Trophoblast cell (in vitro differentiated cells and primary cell): ENCODE data around the gene GPBP1L1.

Experiments used
- DNase-seq, 2 donors: peaks; one replicate each; pipeline ENCODE4 v3.0.0-alpha.2; 2016
- H2AFZ ChIP-seq: 2 replicates; pipeline ENCODE4 v1.6.1; 2013; ENCODE audit warnings: low read length, moderate library complexity, mild to moderate bottlenecking; ENCODE audit not compliant: insufficient read depth, poor library complexity
- H2AK5ac ChIP-seq: 2 replicates; pipeline ENCODE4 v1.6.1; 2013; ENCODE audit warnings: mild to moderate bottlenecking, low read length
- H2BK120ac ChIP-seq: 2 replicates; pipeline ENCODE4 v1.6.1; 2013; ENCODE audit warnings: low read length, mild to moderate bottlenecking, moderate library complexity; ENCODE audit not compliant: insufficient read depth, poor library complexity
- H2BK12ac ChIP-seq: 2 replicates; pipeline ENCODE4 v1.6.1; 2013; ENCODE audit warnings: mild to moderate bottlenecking, low read length, moderate library complexity
- H2BK5ac ChIP-seq: 2 replicates; pipeline ENCODE4 v1.6.1; 2013; ENCODE audit warnings: low read length, low read depth, moderate library complexity, mild to moderate bottlenecking; ENCODE audit not compliant: poor library complexity
- H3K14ac ChIP-seq: 2 replicates; pipeline ENCODE4 v1.6.1; 2013; ENCODE audit warnings: mild to moderate bottlenecking, low read length
- H3K18ac ChIP-seq: 2 replicates; pipeline ENCODE4 v1.6.1; 2013; ENCODE audit warnings: mild to moderate bottlenecking, low read length
- H3K23ac ChIP-seq: 2 replicates; pipeline ENCODE4 v1.6.1; 2013; ENCODE audit warnings: low read length
- H3K27ac ChIP-seq: 2 replicates; pipeline ENCODE4 v1.5.1; 2013; ENCODE audit warnings: low read depth, mild to moderate bottlenecking, inconsistent platforms, low read length, moderate library complexity
- H3K27me3 ChIP-seq: 2 replicates; pipeline ENCODE4 v1.6.1; 2013; ENCODE audit warnings: inconsistent platforms, mild to moderate bottlenecking, low read length, moderate library complexity; ENCODE audit not compliant: insufficient read depth
- H3K36me3 ChIP-seq, 2 experiments: 1 replicate in 1 of 2; 2 replicates in 1 of 2; pipeline ENCODE4 v1.6.1; 2013; ENCODE audit warnings: low read length in 2 of 2, mild to moderate bottlenecking in 2 of 2, moderate library complexity in 1 of 2; ENCODE audit not compliant: insufficient read depth in 2 of 2, control insufficient read depth in 1 of 2
- H3K4ac ChIP-seq: 2 replicates; pipeline ENCODE4 v1.6.1; 2013; ENCODE audit warnings: low read depth, mild to moderate bottlenecking, low read length, moderate library complexity
- H3K4me1 ChIP-seq, 2 experiments: 1 replicate in 1 of 2; 2 replicates in 1 of 2; pipeline ENCODE4 v1.6.1; 2013; ENCODE audit warnings: low read length in 2 of 2, mild to moderate bottlenecking in 2 of 2, moderate library complexity in 1 of 2; ENCODE audit not compliant: insufficient read depth in 2 of 2, control insufficient read depth in 1 of 2
- H3K4me2 ChIP-seq: 2 replicates; pipeline ENCODE4 v1.6.1; 2013; ENCODE audit warnings: inconsistent platforms, mild to moderate bottlenecking, low read length, moderate library complexity
- H3K4me3 ChIP-seq: 2 replicates; pipeline ENCODE4 v1.5.1; 2013; ENCODE audit warnings: mild to moderate bottlenecking, low read depth, low read length, inconsistent platforms
- H3K79me1 ChIP-seq: one replicate; pipeline ENCODE4 v1.6.1; 2013; ENCODE audit warnings: low read length
- H3K79me2 ChIP-seq: 2 replicates; pipeline ENCODE4 v1.6.1; 2013; ENCODE audit warnings: low read length, mild to moderate bottlenecking; ENCODE audit not compliant: control insufficient read depth, insufficient read depth, poor library complexity
- H3K9ac ChIP-seq: 2 replicates; pipeline ENCODE4 v1.6.1; 2013; ENCODE audit warnings: mild to moderate bottlenecking, low read length
- H3K9me3 ChIP-seq: 2 replicates; pipeline ENCODE4 v1.6.1; 2013; ENCODE audit warnings: low read depth, mild to moderate bottlenecking, control low read depth, inconsistent platforms, low read length; ENCODE audit not compliant: insufficient read depth
- H4K12ac ChIP-seq: 2 replicates; pipeline ENCODE4 v1.6.1; 2013; ENCODE audit warnings: low read depth, mild to moderate bottlenecking, low read length, moderate library complexity
- H4K8ac ChIP-seq: 2 replicates; pipeline ENCODE4 v1.6.1; 2013; ENCODE audit warnings: low read depth, mild to moderate bottlenecking, low read length, moderate library complexity
- H4K91ac ChIP-seq: one replicate; pipeline ENCODE4 v1.6.1; 2013; ENCODE audit warnings: low read depth, mild to moderate bottlenecking, low read length, moderate library complexity
- WGBS: extraction: QIAGEN DNeasy Blood & Tissue Kit; methylation state at CpG from one replicate; pipeline ENCODE4 v1.1.7; 2013; ENCODE audit warnings: missing lambda C conversion rate; ENCODE audit not compliant: insufficient read length, insufficient coverage; ENCODE audit errors: extremely low coverage; 5-methylcytosine and 5-hydroxymethylcytosine counted together

Gene GPBP1L1

DNA sequence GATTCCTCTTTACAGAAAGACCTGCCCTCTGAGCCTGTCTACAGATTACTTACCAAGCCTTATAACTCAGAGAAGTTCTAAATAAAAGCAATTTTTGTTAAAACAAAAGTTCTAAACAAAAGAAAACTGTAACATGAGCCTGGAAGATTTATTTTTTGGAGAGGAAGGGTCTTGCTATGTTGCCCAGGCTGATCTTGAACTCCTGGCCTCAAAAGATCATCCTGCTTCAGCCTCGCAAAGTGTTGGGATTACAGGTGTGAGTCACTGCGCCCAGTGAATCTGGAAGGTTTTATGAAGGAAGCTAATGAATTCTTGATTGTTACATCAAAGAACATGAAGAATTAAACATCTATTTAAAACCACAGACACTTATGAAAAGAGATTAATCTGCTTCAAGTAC is 27.1 kb downstream of the GPBP1L1 start:
- H3K27ac ChIP-seq = no peak overlapping the region
- peaks cover 32 to 38% of the 10 kb centered on the region in 2 experiments for H3K36me3 ChIP-seq
- no peak overlapping the region for H2BK120ac ChIP-seq
- no peak overlapping the region for H2BK5ac ChIP-seq
- H3K4ac ChIP-seq = no peak overlapping the region
- H4K91ac ChIP-seq = no peak overlapping the region
- no peak overlapping the region for H3K4me2 ChIP-seq
- H3K79me2 ChIP-seq = peaks cover 4% of the 10 kb centered on the region
- no CpG with 5 or more reads among the region's 2 CpGs for WGBS
- H3K9ac ChIP-seq = no peak overlapping the region
- H2AFZ ChIP-seq = no peak overlapping the region
- H4K8ac ChIP-seq = no peak overlapping the region
- no peak overlapping the region for H3K4me3 ChIP-seq
- no peak overlapping the region for H2BK12ac ChIP-seq
- H2AK5ac ChIP-seq = no peak overlapping the region
- no peak overlapping the region for H3K18ac ChIP-seq
- H4K12ac ChIP-seq = no peak overlapping the region
- DNase-seq = no peak
- H3K9me3 ChIP-seq = no peaks in the 10 kb centered on the region
- no peaks in the 10 kb centered on the region for H3K27me3 ChIP-seq
- no peak overlapping the region for H3K14ac ChIP-seq
- no peak overlapping the region for H3K23ac ChIP-seq
- no peaks in the 10 kb centered on the region for H3K79me1 ChIP-seq
- H3K4me1 ChIP-seq = no peaks in the 10 kb centered on the region

DNA sequence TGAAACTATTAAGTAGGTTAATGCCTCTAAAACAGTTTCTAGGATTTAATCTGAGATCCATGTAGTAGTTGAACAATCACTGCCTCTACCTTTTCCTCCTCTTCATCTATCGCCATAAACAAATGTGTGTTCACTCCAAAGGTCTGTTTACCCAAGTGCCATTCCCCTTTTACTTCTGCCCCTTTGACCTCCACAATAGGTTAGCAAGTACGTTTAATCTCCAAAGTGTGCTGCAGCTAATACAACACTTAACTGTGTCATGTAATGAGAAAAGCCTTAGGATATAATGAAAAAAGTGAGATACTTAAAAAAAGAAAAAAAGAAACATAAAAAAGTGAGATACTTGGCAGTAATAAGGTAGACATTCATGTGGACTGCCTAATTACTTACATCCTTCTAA is 28.2 kb downstream of the GPBP1L1 start:
- Histone ChIP-seq H3K36me3 (peaks cover 37 to 45% of the 10 kb centered on the region in 2 experiments), H4K91ac (no peak overlapping the region), H3K4me3 (no peak overlapping the region), H2AFZ (no peak overlapping the region), H4K12ac (no peak overlapping the region), H3K79me2 (peaks cover 2% of the 10 kb centered on the region), H3K27me3 (no peaks in the 10 kb centered on the region), H3K9me3 (no peaks in the 10 kb centered on the region), H4K8ac (no peak overlapping the region), H3K4ac (no peak overlapping the region), H3K79me1 (no peaks in the 10 kb centered on the region), H3K4me2 (no peak overlapping the region), H3K18ac (no peak overlapping the region), H3K4me1 (no peaks in the 10 kb centered on the region), H3K27ac (no peak overlapping the region), H2AK5ac (no peak overlapping the region), H3K23ac (no peak overlapping the region), H2BK120ac (no peak overlapping the region), H2BK12ac (no peak overlapping the region), H2BK5ac (no peak overlapping the region), H3K14ac (no peak overlapping the region), H3K9ac (no peak overlapping the region)
- no CpG with 5 or more reads among the region's 2 CpGs for WGBS
- DNase-seq = no peak

DNA sequence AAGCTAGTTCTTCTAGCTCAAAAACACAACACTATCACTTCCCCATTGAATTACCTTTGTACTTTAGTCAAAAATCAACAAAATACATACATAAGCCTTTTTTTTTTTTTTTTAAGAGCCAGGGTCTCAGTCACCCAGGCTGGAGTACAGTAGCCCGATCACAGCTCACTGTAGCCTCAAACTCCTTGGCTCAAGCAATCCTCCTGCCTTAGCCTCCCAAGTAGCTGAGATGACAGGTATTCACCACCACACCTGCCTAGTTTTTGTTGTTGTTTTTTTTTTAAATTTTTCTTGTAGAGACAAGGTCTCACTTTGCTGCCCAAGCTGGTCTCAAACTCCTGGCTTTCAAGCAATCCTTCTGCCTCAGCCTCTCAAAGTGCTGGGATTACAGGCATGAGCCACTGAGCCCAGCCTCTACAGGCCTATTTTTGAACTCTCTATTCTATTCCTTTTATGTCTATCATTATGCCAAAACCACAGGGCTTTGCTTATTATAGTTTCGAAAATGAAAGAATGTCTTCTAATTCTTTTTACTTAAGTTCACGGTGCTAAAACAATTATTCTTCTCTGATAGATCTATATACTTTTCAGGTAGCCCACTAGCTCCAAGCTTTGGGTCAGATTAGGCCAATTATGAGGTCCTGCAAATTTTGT is 29.6 kb downstream of the GPBP1L1 start:
- Histone ChIP-seq H3K9me3 (no peaks in the 10 kb centered on the region), H2BK12ac (no peak overlapping the region), H3K14ac (no peak overlapping the region), H3K27ac (no peak overlapping the region), H2BK5ac (no peak overlapping the region), H3K18ac (no peak overlapping the region), H2BK120ac (no peak overlapping the region), H2AFZ (no peak overlapping the region), H3K36me3 (peaks cover 39 to 49% of the 10 kb centered on the region in 2 experiments), H2AK5ac (no peak overlapping the region), H4K8ac (no peak overlapping the region), H3K79me2 (no peaks in the 10 kb centered on the region), H3K4me2 (no peak overlapping the region), H3K4me3 (no peak overlapping the region), H3K79me1 (no peaks in the 10 kb centered on the region), H3K9ac (no peak overlapping the region), H3K23ac (no peak overlapping the region), H4K91ac (no peak overlapping the region), H4K12ac (no peak overlapping the region), H3K4me1 (no peaks in the 10 kb centered on the region), H3K27me3 (no peaks in the 10 kb centered on the region), H3K4ac (no peak overlapping the region)
- WGBS = no CpG with 5 or more reads among the region's 3 CpGs
- DNase-seq = no peak

DNA sequence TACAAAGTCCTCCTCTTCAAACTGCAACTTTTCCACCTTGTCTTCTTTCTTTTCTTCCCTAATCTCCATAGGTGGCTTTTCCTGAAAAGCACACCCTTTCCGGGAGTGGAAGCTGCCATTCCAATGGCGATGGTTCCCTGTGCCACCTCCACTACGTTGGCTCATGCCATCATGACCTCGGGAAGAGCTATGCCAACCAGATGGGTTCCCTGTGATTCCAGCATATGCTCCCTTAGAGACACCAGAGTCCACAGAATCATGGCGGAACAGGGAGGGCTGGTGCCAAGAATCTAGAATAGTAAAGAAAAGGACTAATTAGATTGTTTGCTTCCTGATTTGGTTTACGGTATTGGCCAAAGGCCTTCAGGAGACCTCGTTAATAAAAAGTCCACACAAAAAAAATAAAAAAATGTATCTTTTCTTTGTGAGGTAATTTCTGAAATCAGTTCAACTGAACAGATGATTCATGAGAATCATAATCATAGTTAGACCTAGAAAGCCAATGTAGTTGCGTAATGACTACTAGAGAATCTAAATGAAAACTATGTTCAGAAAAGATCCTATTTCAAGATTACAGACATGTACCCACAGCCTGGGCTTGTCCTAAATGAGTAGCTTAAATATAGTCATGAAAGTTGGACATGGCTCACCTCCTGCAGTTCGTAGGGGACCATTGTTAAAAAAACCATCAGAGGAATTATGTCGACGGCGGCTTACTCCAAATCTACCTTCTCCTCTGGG is 31.6 kb downstream of the GPBP1L1 start:
- Histone ChIP-seq H3K4ac (no peak overlapping the region), H3K9ac (no peak overlapping the region), H3K79me2 (no peaks in the 10 kb centered on the region), H2BK12ac (no peak overlapping the region), H3K23ac (no peak overlapping the region), H3K4me2 (no peak overlapping the region), H3K36me3 (peaks cover 42 to 54% of the 10 kb centered on the region in 2 experiments), H3K4me1 (no peaks in the 10 kb centered on the region), H4K91ac (no peak overlapping the region), H3K79me1 (no peaks in the 10 kb centered on the region), H3K9me3 (no peaks in the 10 kb centered on the region), H2BK120ac (no peak overlapping the region), H2BK5ac (no peak overlapping the region), H3K18ac (peak overlapping the region; percentile 35), H3K4me3 (no peak overlapping the region), H2AFZ (no peak overlapping the region), H4K12ac (no peak overlapping the region), H3K27me3 (no peaks in the 10 kb centered on the region), H4K8ac (no peak overlapping the region), H2AK5ac (no peak overlapping the region), H3K27ac (no peak overlapping the region), H3K14ac (no peak overlapping the region)
- DNase-seq = peak in 1 of 2 donors; percentile 50
- no CpG with 5 or more reads among the region's 12 CpGs for WGBS
